ENCODE measurements around the gene NFATC1. TPM values are rescaled to one million over a fixed set of nuclear protein-coding genes. Genes with fewer than 3 reads are reported as not detected.
"Not testable (repeated sequence)": the region's sequence is repeated elsewhere in the genome, so short reads cannot be mapped to it uniquely, and the experiment has no call there.

Gene NFATC1
- total RNA-seq, 1 experiment from 2014 or later, result 0.10 TPM

- no peak for DNase-seq (ENCODE audit: low read depth)
Measured at GRCh38 chr18:79487801-79488201, 92.1 kb downstream of the NFATC1 start.

- no peak for DNase-seq (ENCODE audit: low read depth)
Measured at GRCh38 chr18:79488311-79489050, 92.8 kb downstream of the NFATC1 start.

GRCh38 chr18:79489051-79489898 is 93.5 kb downstream of the NFATC1 start:
- no peak for DNase-seq (ENCODE audit: low read depth)

- no peak for DNase-seq (ENCODE audit: low read depth)
Measured at GRCh38 chr18:79489899-79490625, 94.3 kb downstream of the NFATC1 start.

- no peak for DNase-seq (ENCODE audit: low read depth)
Measured at GRCh38 chr18:79490626-79491041, 94.9 kb downstream of the NFATC1 start.

GRCh38 chr18:79491081-79491551 is 95.4 kb downstream of the NFATC1 start:
- DNase-seq (ENCODE audit: low read depth), result no peak

GRCh38 chr18:79493211-79493800 is 97.6 kb downstream of the NFATC1 start:
- no peak for DNase-seq (ENCODE audit: low read depth)

GRCh38 chr18:79493801-79494211 is 98.1 kb downstream of the NFATC1 start:
- DNase-seq (ENCODE audit: low read depth), result no peak

GRCh38 chr18:79494936-79495335 is 99.2 kb downstream of the NFATC1 start:
- DNase-seq (ENCODE audit: low read depth), result no peak

- no peak for DNase-seq (ENCODE audit: low read depth)
Measured at GRCh38 chr18:79495591-79496071, 99.9 kb downstream of the NFATC1 start.

- DNase-seq (ENCODE audit: low read depth), result no peak
Measured at GRCh38 chr18:79496237-79496977, 100.7 kb downstream of the NFATC1 start.

- DNase-seq (ENCODE audit: low read depth), result no peak
Measured at GRCh38 chr18:79496978-79497637, 101.4 kb downstream of the NFATC1 start.

- DNase-seq (ENCODE audit: low read depth), result no peak
Measured at GRCh38 chr18:79497638-79498081, 101.9 kb downstream of the NFATC1 start.

GRCh38 chr18:79498662-79499061 is 102.9 kb downstream of the NFATC1 start:
- DNase-seq (ENCODE audit: low read depth), result no peak

- DNase-seq (ENCODE audit: low read depth), result no peak
Measured at GRCh38 chr18:79501006-79501405, 105.3 kb downstream of the NFATC1 start.

GRCh38 chr18:79502782-79503181 is 107.1 kb downstream of the NFATC1 start:
- no peak for DNase-seq (ENCODE audit: low read depth)

- DNase-seq (ENCODE audit: low read depth), result no peak
Measured at GRCh38 chr18:79503406-79503805, 107.7 kb downstream of the NFATC1 start.

- DNase-seq (ENCODE audit: low read depth), result no peak
Measured at GRCh38 chr18:79504034-79504433, 108.3 kb downstream of the NFATC1 start.

GRCh38 chr18:79504495-79504894 is 108.8 kb downstream of the NFATC1 start:
- DNase-seq (ENCODE audit: low read depth), result not testable (repeated sequence)

- not testable (repeated sequence) for DNase-seq (ENCODE audit: low read depth)
Measured at GRCh38 chr18:79505465-79505864, 109.7 kb downstream of the NFATC1 start.
